HG02852 (cell line): Measurements from ENCODE around the gene CXCL17.
"Not testable (repeated sequence)": the region's sequence is repeated elsewhere in the genome, so short reads cannot be mapped to it uniquely, and the experiment has no call there.

Experiments used
- ATAC-seq: cut with Tn5 transposase; IDR thresholded peaks from one replicate; pipeline ENCODE4 v1.9.1; 2021; ENCODE audit warnings: mild to moderate bottlenecking, moderate library complexity; ENCODE audit not compliant: unreplicated experiment

Gene CXCL17

GRCh38 chr19:42466521-42467182 lies 23.9 kb upstream of the CXCL17 start:
- peak; percentile 24 for ATAC-seq

GRCh38 chr19:42465827-42466280 lies 23.1 kb upstream of the CXCL17 start:
- peak; percentile 66 for ATAC-seq

- ATAC-seq: no peak
Observed at GRCh38 chr19:42461700-42462324, 19.1 kb upstream of the CXCL17 start.

GRCh38 chr19:42461231-42461630 lies 18.5 kb upstream of the CXCL17 start:
- ATAC-seq: not testable (repeated sequence)

GRCh38 chr19:42459926-42460325 lies 17.2 kb upstream of the CXCL17 start:
- no peak for ATAC-seq

- ATAC-seq: no peak
Observed at GRCh38 chr19:42455621-42456081, 12.9 kb upstream of the CXCL17 start.

- no peak for ATAC-seq
Observed at GRCh38 chr19:42455086-42455485, 12.3 kb upstream of the CXCL17 start.

GRCh38 chr19:42452590-42452989 lies 9.8 kb upstream of the CXCL17 start:
- ATAC-seq: no peak

- peak; percentile 57 for ATAC-seq
Observed at GRCh38 chr19:42450314-42450934, 7.7 kb upstream of the CXCL17 start.

GRCh38 chr19:42448306-42448705 lies 5.6 kb upstream of the CXCL17 start:
- not testable (repeated sequence) for ATAC-seq

- no peak for ATAC-seq
Observed at GRCh38 chr19:42445948-42446347, 3.2 kb upstream of the CXCL17 start.

GRCh38 chr19:42443944-42444398 lies 1.2 kb upstream of the CXCL17 start:
- no peak for ATAC-seq

GRCh38 chr19:42441049-42441445 lies 1.7 kb downstream of the CXCL17 start:
- ATAC-seq: no peak

GRCh38 chr19:42440357-42441048 lies 2.2 kb downstream of the CXCL17 start:
- ATAC-seq: no peak

GRCh38 chr19:42436006-42436405 lies 6.7 kb downstream of the CXCL17 start:
- ATAC-seq: no peak

- no peak for ATAC-seq
Observed at GRCh38 chr19:42435316-42435715, 7.4 kb downstream of the CXCL17 start.

GRCh38 chr19:42433503-42434260 lies 9.1 kb downstream of the CXCL17 start:
- no peak for ATAC-seq

- ATAC-seq: no peak
Observed at GRCh38 chr19:42431486-42431885, 11.3 kb downstream of the CXCL17 start.

GRCh38 chr19:42428676-42429075 lies 14.1 kb downstream of the CXCL17 start:
- ATAC-seq: no peak

- no peak for ATAC-seq
Observed at GRCh38 chr19:42427313-42427712, 15.4 kb downstream of the CXCL17 start, which contains the start of gene LIPE. Gene LIPE, minus strand, starts transcription at chr19:42427388. Its CDS starts 239 bp downstream, at chr19:42427149.
